ENCODE results near the gene PACS1. TPM values are rescaled to one million over a fixed set of nuclear protein-coding genes. Genes with fewer than 3 reads are reported as not detected.

The PACS1 gene
- total RNA-seq, 2 experiments from 2014 or later, result 77.8 to 80.7 TPM

GRCh38 chr11:66115638-66116301, 45.7 kb downstream of the PACS1 start:
- DNase-seq, result no peak
- Mint-ChIP-seq H3K9me3 (no peaks in the 10 kb centered on the region), H3K4me3 (peak overlapping the region; percentile 70)

GRCh38 chr11:66116576-66117361, 46.7 kb downstream of the PACS1 start:
- Mint-ChIP-seq H3K36me3 (ENCODE audit: low read depth) (no peaks in the 10 kb centered on the region), H3K9me3 (no peaks in the 10 kb centered on the region), H3K27ac (peak overlapping the region; percentile 90), H3K4me3 (peak overlapping the region; percentile 42), H3K4me1 (ENCODE audit: low read depth) (peaks cover 91% of the 10 kb centered on the region), H3K27me3 (ENCODE audit: low read depth) (no peaks in the 10 kb centered on the region)
- no peak for DNase-seq
- intact Hi-C loops (cut with micrococcal nuclease), result no loop called here
- CTCF ChIA-PET, result interaction anchor here (0.8 to 2.7 kb wide), 6 partner anchors 9 to 94 kb away, joined by 3 to 12 read pairs (median 6); no protein-coding TSS in a partner anchor

More at GRCh38 chr11:66115638-66116301, 45.7 kb downstream of the PACS1 start:
- Mint-ChIP-seq H3K27ac (peak overlapping the region; percentile 90), H3K27me3 (ENCODE audit: low read depth) (no peaks in the 10 kb centered on the region), H3K4me1 (ENCODE audit: low read depth) (peaks cover 89% of the 10 kb centered on the region), H3K36me3 (ENCODE audit: low read depth) (no peaks in the 10 kb centered on the region)
- intact Hi-C loops (cut with micrococcal nuclease), result loop anchor here (1.0 to 2.0 kb wide), 2 partner anchors 11 to 15 kb away; no protein-coding TSS in a partner anchor
- CTCF ChIA-PET, result interaction anchor here (0.6 to 2.7 kb wide), 6 partner anchors 8 to 554 kb away, joined by 3 to 12 read pairs (median 4); no protein-coding TSS in a partner anchor

- no peaks in the 10 kb centered on the region for H3K36me3 Mint-ChIP-seq (ENCODE audit: low read depth)
- no peaks in the 10 kb centered on the region for H3K27me3 Mint-ChIP-seq (ENCODE audit: low read depth)
- intact Hi-C loops (cut with micrococcal nuclease), result no loop called here
- peak overlapping the region; percentile 9 for H3K27ac Mint-ChIP-seq
- H3K9me3 Mint-ChIP-seq, result no peaks in the 10 kb centered on the region
- no peak overlapping the region for H3K4me3 Mint-ChIP-seq
- peaks cover 80% of the 10 kb centered on the region for H3K4me1 Mint-ChIP-seq (ENCODE audit: low read depth)
- DNase-seq, result no peak
- CTCF ChIA-PET, result interaction anchor here (2.7 to 2.9 kb wide), 2 partner anchors 15 to 51 kb away, joined by 10 to 11 read pairs; no protein-coding TSS in a partner anchor
Measured at GRCh38 chr11:66118847-66119246, 48.8 kb downstream of the PACS1 start.

- Mint-ChIP-seq H3K4me1 (ENCODE audit: low read depth) (peaks cover 83% of the 10 kb centered on the region), H3K9me3 (no peaks in the 10 kb centered on the region), H3K36me3 (ENCODE audit: low read depth) (no peaks in the 10 kb centered on the region), H3K27ac (peak overlapping the region; percentile 1), H3K4me3 (no peak overlapping the region), H3K27me3 (ENCODE audit: low read depth) (no peaks in the 10 kb centered on the region)
- intact Hi-C loops (cut with micrococcal nuclease), result no loop called here
- CTCF ChIA-PET, result interaction anchor here (0.9 to 2.9 kb wide), 3 partner anchors 12 to 51 kb away, joined by 3 to 11 read pairs (median 10); no protein-coding TSS in a partner anchor
- no peak for DNase-seq
Measured at GRCh38 chr11:66119348-66120133, 49.5 kb downstream of the PACS1 start.

- Mint-ChIP-seq H3K27ac (no peak overlapping the region), H3K4me1 (ENCODE audit: low read depth) (peaks cover 83% of the 10 kb centered on the region), H3K4me3 (no peak overlapping the region), H3K9me3 (no peaks in the 10 kb centered on the region), H3K27me3 (ENCODE audit: low read depth) (no peaks in the 10 kb centered on the region), H3K36me3 (ENCODE audit: low read depth) (no peaks in the 10 kb centered on the region)
- intact Hi-C loops (cut with micrococcal nuclease), result no loop called here
- CTCF ChIA-PET, result interaction anchor here (1.1 to 2.0 kb wide), 2 partner anchors 46 to 54 kb away, joined by 4 to 5 read pairs; no protein-coding TSS in a partner anchor
- DNase-seq, result no peak
Measured at GRCh38 chr11:66121466-66121865, 51.4 kb downstream of the PACS1 start.

GRCh38 chr11:66123902-66124301, 53.8 kb downstream of the PACS1 start:
- no peak overlapping the region for H3K27ac Mint-ChIP-seq
- CTCF ChIA-PET, result interaction anchor here (1.0 to 1.1 kb wide), 2 partner anchors 13 to 16 kb away, joined by 3 to 4 read pairs; no protein-coding TSS in a partner anchor
- H3K9me3 Mint-ChIP-seq, result no peaks in the 10 kb centered on the region
- no peak overlapping the region for H3K4me3 Mint-ChIP-seq
- H3K36me3 Mint-ChIP-seq (ENCODE audit: low read depth), result peaks cover 2% of the 10 kb centered on the region
- intact Hi-C loops (cut with micrococcal nuclease), result no loop called here
- H3K4me1 Mint-ChIP-seq (ENCODE audit: low read depth), result peaks cover 75% of the 10 kb centered on the region
- H3K27me3 Mint-ChIP-seq (ENCODE audit: low read depth), result no peaks in the 10 kb centered on the region
- DNase-seq, result no peak

GRCh38 chr11:66124564-66124963, 54.5 kb downstream of the PACS1 start:
- Mint-ChIP-seq H3K4me3 (no peak overlapping the region), H3K27me3 (ENCODE audit: low read depth) (no peaks in the 10 kb centered on the region), H3K27ac (peak overlapping the region; percentile 98), H3K9me3 (no peaks in the 10 kb centered on the region), H3K36me3 (ENCODE audit: low read depth) (peaks cover 2% of the 10 kb centered on the region), H3K4me1 (ENCODE audit: low read depth) (peaks cover 70% of the 10 kb centered on the region)
- intact Hi-C loops (cut with micrococcal nuclease), result no loop called here
- DNase-seq, result no peak
- CTCF ChIA-PET, result interaction anchor here (0.6 to 1.1 kb wide), 3 partner anchors 12 to 17 kb away, joined by 3 to 4 read pairs (median 3); no protein-coding TSS in a partner anchor

GRCh38 chr11:66126064-66126463, 56.0 kb downstream of the PACS1 start:
- intact Hi-C loops (cut with micrococcal nuclease), result loop anchor here (1.0 to 2.0 kb wide), 5 partner anchors 11 to 57 kb away; no protein-coding TSS in a partner anchor
- Mint-ChIP-seq H3K27me3 (ENCODE audit: low read depth) (no peaks in the 10 kb centered on the region), H3K9me3 (no peaks in the 10 kb centered on the region), H3K4me1 (ENCODE audit: low read depth) (peaks cover 69% of the 10 kb centered on the region), H3K27ac (peak overlapping the region; percentile 98), H3K36me3 (ENCODE audit: low read depth) (peaks cover 2% of the 10 kb centered on the region), H3K4me3 (peak overlapping the region; percentile 77)
- CTCF ChIA-PET, result interaction anchor here (0.6 to 2.0 kb wide), 14 partner anchors 9 to 98 kb away, joined by 3 to 15 read pairs (median 4); no protein-coding TSS in a partner anchor
- DNase-seq, result peak; percentile 61

GRCh38 chr11:66126808-66127555, 56.9 kb downstream of the PACS1 start:
- Mint-ChIP-seq H3K4me3 (peak overlapping the region; percentile 77), H3K27me3 (ENCODE audit: low read depth) (no peaks in the 10 kb centered on the region), H3K36me3 (ENCODE audit: low read depth) (peaks cover 2% of the 10 kb centered on the region), H3K9me3 (no peaks in the 10 kb centered on the region), H3K4me1 (ENCODE audit: low read depth) (peaks cover 70% of the 10 kb centered on the region), H3K27ac (peak overlapping the region; percentile 98)
- intact Hi-C loops (cut with micrococcal nuclease), result loop anchor here (1.0 to 2.0 kb wide), 6 partner anchors 10 to 58 kb away; no protein-coding TSS in a partner anchor
- CTCF ChIA-PET, result interaction anchor here (0.6 to 2.0 kb wide), 13 partner anchors 8 to 97 kb away, joined by 3 to 15 read pairs (median 3); no protein-coding TSS in a partner anchor
- DNase-seq, result peak; percentile 86

- Mint-ChIP-seq H3K36me3 (ENCODE audit: low read depth) (peaks cover 2% of the 10 kb centered on the region), H3K27ac (no peak overlapping the region), H3K27me3 (ENCODE audit: low read depth) (no peaks in the 10 kb centered on the region), H3K4me1 (ENCODE audit: low read depth) (peaks cover 70% of the 10 kb centered on the region), H3K4me3 (no peak overlapping the region), H3K9me3 (no peaks in the 10 kb centered on the region)
- no peak for DNase-seq
- CTCF ChIA-PET, result interaction anchor here (0.7 to 1.0 kb wide), 2 partner anchors 62 to 79 kb away, joined by 4 read pairs; partner anchors contain the start of gene SF3B2
- intact Hi-C loops (cut with micrococcal nuclease), result loop anchor here (10.0 kb wide), 1 partner anchor 236 kb away; the partner anchor contains the start of gene CCDC85B
Measured at GRCh38 chr11:66130978-66131377, 60.9 kb downstream of the PACS1 start.

Measured in activated naive CD4-positive, alpha-beta T cell treated with anti-CD3 and anti-CD28 coated beads for 36 hours (primary cell).